ENCODE data around the gene SLC24A4.

SLC24A4 gene

DNA sequence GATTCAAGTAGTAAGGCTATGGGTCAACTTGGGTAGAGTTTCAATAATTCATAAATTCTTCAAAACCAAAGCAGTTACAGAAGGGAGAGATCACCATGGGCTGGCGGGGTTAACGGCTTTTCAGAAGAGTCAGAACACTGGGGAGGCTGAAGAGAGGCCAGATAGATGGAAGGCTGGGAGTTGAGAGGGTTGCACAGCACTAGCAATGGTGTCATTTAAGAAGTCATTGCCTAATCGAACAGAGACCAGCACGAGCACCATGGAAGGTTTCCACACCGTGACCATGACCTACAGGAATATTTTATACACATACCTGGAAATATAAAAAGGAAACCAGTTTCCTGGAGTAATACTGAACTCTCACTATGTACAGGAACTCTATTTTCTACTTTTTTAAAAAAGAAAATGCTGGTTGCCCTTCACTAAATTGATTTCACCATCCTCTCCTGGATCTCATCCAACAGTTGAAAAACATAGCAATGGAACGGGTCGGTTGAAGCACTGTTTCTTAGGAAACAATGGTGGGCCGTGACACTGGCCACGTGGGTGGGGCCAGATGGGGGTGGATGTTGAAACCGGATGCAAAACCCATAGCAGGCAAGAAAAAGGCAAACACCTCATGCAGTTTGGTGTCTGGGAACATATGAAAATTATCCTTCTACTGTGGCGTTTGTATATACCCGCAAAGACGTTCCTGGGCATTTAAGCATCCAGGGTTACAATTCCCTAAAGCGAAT, 152.7 kb downstream of the SLC24A4 start:
- DNase-seq (ENCODE audit: low read depth) = no peak

DNA sequence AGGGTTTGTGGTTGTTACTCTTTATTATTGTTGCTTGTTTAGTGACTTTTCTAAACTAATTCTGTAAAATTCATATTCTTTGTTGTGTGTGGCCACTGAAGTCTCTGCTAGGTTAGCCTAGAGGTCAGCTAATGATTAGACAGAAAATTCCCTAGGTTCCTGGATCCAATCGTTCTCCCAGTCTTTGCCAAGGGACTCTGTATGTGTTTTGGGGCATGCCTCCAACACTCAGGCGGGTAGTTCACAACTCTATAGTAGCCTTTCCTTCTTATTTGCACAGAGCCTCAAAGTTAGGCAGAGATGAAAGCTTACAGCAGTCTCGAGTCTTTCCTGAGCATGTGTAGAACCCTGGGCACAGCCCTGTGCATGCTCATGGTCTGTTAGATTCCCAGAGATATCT, 157.9 kb downstream of the SLC24A4 start:
- DNase-seq (ENCODE audit: low read depth) = no peak

DNA sequence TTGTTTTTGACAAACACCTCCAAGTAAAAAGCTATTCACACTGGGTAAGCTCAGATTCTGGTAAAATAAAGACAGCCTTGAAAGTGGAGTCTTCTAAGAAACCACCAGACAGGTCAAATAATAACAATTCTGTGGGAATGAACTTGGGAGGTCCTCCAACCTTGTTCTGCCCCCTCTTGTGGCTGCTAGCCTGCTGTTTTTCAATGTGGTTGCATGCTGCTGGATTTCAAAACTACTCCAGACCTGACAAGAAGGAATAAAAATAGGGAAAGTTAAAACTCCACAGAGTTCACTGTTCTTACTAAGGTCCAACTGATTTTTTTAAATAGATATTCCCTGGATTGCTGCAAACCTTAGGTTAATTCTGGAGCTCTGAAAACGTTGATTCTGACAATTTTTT, 158.4 kb downstream of the SLC24A4 start:
- no peak for DNase-seq (ENCODE audit: low read depth)

DNA sequence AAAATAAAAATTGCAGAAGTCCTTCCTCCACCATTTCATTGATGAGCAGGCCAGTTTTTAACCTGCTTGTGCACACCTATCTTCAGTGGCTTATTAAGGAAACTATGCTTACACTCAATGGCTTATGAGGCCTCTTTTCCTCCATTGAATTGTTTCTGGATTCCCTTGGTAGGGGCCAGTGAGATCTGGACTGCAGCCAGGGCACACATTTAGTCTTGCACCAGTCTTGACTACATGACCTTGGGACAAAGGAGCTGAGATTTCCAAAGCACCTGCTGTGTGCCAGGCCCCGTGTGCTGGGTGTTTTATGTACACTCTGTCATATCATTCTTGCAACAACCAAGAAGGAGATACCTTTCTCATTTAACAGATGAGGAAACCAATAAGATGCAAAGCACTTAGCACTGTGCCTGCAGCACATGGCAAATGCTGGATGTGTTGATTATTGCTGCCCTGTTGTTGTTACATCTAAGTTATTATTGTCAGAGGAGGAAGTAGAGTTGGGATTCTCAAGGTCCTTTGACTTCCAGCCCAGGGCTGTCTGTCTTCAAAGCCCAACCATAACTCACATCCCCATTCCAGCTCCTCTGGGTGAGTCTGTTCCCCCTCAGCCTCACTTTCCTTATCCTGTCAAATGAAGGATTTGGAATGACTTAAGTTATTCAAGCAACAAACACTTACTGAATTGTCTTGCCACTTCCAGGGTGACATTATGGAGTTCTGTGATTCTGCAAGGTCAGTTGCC, 159.0 kb downstream of the SLC24A4 start:
- no peak for DNase-seq (ENCODE audit: low read depth)

DNA sequence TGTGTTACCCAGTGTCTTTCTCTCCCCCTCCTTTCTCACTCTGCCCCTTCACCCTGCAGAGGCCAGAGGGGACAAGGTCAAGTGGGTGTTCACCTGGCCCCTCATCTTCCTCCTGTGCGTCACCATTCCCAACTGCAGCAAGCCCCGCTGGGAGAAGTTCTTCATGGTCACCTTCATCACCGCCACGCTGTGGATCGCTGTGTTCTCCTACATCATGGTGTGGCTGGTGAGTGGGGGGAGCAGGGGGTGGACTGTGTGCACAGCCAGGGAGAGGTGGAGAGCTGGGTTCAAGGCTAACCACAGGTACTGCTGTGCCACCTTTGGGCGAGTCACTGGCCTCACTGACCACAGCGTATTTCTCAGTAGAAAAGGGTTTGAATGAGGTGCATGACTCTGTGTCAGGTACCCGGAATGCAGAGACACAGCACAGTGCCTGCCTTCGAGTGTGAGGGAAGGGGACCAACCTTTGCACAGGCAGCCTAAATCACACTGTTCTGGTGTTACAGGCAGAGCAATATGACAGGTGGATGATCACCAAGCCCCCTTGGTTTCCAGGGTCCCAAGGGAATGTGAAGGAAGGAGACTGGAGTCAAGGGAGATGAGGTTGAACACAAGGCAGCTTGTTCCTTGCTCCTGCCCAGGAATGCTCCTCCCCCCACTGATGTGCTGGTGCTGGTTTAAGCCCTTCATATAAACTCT, 159.8 kb downstream of the SLC24A4 start:
- no peak for DNase-seq (ENCODE audit: low read depth)

DNA sequence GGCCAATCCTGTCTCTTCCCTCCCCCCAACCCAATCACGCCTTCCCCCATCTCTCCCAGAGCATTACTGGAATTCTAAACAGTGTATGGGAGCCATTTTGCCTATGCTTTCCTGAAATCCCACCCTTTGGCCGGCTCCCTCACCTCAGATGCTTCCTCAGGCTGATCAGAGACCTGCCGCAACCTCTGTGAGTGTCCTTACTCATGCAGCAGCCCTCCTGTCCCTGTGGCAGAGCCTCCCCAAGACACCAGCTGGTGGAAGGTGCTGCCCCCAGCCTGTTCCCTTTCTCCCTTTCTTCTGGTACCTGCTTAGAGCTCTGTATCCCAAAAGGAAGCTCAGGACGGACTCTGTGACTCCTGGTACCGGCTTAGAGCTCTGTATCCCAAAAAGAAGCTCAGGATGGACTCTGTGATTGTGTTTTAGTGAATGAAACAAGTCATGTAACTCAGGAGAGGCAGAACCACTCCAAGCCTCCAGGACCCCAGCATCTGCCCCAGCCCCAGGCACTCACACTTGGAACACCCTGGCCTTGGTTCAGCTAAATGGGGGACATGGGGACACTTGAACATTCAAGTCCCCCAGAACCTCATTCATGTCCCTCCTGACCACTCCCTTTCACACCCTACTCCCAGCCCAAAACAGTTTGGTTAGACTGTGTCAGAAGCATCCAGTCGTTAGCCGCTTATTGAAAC, 161.3 kb downstream of the SLC24A4 start:
- DNase-seq (ENCODE audit: low read depth) = no peak

DNA sequence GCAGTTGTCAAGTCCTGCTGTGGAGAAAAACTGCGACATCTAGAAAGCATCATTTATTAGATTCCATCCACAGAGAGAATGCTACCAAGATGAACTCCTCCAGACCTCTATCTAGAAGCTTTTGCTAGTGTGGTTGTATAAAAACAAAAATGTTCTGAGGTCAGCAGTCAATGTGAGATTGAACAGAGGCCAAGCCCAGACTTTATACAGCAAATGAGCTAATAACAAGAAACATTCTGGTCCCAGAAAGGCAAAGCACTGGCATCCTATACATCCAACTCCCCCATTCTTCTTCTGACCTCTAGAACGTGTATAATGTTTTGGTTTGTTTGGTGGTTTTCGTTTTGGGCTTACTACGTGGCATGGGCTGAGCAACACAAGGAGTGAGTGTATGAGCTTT, 163.9 kb downstream of the SLC24A4 start:
- DNase-seq (ENCODE audit: low read depth) = no peak

DNA sequence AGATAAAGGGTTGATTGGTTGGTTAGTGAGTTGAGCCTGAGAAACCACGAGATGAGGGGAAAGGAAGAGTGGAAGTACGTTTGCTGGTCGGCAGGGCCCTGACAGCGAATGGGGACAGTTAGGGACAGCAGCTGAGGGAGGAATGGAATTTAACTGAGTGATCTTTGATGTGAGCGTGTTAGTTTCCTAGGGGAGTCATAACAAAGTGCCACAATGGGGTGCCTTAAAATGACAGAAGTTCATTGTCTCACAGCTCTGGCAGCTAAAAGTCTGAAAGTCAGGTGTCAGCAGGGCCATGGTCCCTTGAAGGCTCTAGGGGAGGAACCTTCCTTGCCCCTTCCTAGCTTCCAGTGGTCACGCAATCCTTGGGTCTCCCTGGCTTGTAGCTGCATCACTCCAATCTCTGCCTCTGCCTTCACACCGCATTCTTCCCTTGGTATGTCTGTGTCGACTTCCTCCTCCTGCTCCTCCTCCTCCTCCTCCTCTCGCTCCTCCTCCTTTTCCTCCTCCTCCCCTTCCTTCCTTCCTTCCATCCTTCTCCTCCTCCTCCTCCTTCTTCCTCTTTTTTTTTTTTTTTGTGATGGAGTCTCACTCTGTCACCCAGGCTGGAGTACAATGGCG, 164.7 kb downstream of the SLC24A4 start:
- DNase-seq (ENCODE audit: low read depth) = no peak

DNA sequence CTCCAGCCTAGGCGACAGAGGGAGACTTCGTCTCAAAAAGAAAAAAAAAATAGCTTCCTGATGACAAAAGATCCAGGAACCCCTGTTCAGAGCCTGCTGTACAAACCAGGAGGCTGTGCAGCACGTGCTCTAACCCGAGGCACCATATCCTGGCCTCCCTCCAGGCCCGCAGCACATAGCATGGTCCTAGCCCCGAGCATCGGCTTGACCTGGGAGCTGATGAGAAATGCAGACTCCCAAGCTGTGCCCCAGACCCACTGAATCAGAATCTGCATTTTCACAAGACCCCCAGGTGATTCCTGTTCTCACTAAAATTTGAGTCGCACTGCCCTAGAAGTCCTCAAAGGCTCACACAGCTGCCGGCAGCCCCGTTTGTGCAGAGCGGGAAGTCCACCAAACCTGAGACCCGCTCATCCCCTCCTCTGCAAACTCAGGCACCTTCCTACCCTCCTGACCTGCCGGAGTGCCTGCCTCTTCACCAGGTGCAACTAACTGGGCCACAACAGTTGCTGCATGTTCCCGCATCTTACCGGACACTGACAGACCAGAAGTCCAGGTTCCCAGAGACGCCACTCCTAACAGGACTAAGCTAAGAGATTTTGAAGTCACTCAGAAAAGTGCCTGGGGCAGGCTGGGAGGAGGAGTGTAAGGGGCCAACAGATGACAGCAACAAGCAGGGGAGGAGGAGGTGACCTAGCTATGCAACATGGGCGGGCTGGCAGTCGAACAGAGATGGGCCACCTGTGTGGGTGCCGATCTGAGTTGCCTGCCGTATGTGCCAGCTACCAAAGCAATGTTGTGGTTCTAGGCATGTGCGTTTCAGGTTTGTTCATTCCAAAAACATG, 166.7 kb downstream of the SLC24A4 start:
- no peak for DNase-seq (ENCODE audit: low read depth)

DNA sequence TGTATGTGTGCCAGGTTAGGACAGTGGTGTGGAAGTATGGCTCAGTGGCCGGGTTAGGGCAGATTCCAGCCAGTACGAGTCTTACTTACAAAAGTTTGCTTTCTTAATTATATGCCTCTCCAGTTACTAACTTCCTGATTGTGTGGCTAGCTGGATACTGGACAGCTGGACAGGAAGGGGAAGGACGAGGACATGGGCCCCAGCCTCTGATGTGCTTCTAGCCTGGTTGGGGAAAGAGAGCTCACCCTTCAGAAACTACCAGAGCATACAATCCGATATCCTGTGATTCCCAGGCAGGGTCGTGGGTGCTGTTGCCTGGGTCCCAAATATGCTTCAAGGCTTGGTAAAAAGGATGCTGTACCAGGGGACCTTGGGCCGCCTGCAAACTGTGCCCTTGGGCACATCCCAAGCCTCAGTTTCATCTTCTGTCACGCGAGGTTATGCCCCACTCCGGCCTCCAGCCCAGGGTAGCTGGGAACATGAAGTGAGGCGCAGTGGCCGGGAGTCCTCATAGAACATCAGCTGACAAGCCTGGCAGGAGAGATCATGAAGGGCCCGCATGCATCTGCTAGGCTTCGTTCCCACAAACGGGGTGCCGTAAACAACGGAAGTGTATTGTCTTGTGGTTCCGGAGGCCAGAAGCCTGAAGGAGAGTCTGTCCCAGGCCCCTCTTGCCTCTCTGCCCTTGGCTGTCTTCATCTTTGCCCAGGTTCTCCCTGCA, 167.4 kb downstream of the SLC24A4 start:
- no peak for DNase-seq (ENCODE audit: low read depth)

DNA sequence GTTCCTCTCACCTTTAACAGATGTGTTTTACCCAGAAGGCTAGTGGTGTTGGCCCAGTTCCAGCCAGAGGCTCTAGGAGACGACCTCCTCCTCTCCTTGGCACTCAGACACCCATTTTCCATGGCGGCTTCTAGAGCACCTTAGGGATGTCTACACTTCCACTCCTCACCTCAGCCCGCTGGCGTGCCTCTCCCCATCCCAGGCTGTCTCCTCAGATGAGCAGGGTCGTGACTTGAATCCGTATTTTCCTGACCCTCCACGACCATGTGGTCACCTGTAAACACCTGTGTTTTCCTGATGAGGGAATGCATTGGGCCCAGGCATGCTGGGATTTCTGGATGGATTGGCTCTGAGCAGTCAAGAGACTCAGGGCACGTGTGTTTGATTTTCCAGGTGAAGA, 168.8 kb downstream of the SLC24A4 start:
- no peak for DNase-seq (ENCODE audit: low read depth)

DNA sequence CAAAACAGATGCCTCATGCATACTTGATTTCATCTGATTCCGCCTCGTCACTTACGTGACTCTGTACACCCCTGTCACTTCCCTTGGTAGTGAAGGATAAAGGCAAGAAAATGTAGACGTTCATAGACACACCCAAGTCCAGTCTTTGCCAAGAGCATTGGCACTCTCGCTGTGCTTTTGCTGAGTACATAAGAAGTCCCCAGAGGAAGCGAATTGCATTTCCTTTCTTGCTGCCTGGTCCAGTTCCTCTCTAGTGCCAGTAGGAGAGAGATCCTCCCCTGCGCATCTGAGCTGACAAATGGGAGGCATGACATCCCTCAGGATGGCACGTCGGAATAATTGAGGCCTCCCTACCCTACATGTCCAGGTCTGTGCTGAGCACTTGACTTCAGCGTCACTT, 169.3 kb downstream of the SLC24A4 start:
- no peak for DNase-seq (ENCODE audit: low read depth)

DNA sequence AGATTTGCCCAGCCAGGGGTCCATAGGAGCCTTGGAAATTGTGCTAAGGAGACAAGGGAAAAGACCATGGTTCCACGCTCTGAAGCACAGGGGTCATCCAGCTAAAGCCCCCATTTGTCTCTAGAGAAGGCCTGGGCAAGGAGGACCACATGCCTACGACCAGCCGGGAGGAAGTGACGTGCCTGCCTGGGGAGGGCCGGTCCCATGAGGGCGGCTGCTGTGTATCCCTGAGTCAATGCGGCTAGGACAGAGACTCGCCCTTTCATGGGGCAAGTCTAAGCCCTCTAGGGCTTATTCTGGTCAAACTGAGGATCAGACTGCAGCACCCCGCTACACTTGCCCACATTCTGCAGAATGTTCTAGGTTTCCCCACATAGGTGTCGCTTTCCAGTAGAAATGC, 170.1 kb downstream of the SLC24A4 start:
- no peak for DNase-seq (ENCODE audit: low read depth)

DNA sequence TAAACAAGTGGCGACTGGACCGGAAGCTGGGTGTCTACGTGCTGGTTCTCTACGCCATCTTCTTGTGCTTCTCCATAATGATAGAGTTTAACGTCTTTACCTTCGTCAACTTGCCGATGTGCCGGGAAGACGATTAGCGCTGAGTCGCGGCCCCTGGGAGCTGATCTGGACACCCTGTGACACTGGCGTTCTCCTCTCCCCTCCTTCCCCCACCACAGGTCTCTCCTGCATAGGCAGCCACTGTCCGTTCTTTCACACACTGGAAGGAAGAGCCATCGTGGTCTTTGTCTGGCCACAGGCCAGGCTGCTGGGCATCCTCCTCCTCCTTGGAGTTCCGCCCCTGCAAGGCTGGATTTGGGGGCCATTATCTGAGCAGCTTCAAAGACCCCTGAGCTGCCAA, 170.5 kb downstream of the SLC24A4 start:
- no peak for DNase-seq (ENCODE audit: low read depth)

DNA sequence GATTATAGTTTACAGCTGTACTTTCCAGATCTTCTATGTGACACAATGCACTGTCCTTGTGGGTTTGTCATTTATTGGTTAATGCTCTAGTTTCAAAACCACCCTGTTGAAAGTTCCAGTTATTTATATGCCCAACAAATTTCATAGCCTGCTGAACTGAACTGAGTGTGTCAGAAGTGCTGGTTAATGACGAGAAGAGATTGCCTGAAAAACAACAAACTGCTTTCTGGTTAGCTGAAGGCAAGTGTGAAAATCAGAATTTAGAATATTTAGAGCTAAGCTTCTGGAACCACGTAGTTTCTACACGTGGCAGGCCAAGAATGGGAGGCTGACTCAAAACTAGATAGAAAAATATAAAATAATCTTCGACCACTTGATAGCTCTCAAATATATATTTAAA, 171.5 kb downstream of the SLC24A4 start:
- DNase-seq (ENCODE audit: low read depth) = no peak

DNA sequence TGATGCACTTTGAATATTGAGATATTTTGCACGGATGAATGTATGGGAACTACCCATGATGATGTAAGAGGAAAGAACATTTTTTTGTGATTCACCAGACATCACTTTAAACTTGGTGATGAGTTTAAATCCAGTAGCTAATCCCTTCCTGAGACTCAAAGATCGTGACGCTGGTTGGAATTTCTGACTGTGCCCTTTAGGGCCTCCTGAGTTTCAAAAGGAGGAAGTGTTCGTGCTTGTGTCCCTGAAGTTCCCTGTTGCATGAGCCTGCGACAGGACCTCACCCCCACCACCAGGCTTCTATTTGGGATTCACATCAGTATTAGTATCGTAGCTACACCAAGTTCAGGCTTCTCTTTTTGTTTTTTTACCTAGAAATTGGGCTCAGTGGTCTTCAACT, 172.1 kb downstream of the SLC24A4 start:
- no peak for DNase-seq (ENCODE audit: low read depth)

DNA sequence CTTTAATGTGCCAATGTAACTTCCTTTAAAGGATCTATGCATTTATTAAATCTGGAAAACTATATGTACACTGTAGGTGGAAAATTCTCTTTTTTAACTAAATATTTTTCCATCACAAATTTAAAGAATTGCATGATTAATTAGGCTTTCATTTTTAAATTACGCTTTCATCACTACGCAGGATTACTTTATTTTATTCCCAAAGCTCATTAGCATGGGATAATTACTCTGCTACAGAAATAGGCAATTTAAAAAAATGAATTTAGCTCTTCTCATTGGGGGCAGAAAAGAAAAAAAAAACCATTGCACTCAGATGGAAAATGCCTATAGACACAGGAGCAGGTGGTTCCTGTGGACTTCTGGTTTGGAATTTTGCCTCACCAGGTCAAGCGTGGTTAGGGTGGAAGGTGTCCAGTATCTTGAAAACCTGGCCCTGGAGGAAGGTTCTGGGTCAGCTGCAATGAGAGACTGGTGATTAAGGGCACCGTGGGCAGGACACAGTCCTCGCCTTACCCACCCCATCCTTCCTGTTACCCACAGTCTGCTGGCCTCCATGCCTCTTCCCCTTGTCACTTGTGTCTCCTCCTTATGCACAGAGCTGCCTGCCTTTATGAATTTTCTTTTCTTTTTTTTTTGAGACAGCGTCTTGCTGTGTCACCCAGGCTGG, 173.4 kb downstream of the SLC24A4 start:
- no peak for DNase-seq (ENCODE audit: low read depth)

DNA sequence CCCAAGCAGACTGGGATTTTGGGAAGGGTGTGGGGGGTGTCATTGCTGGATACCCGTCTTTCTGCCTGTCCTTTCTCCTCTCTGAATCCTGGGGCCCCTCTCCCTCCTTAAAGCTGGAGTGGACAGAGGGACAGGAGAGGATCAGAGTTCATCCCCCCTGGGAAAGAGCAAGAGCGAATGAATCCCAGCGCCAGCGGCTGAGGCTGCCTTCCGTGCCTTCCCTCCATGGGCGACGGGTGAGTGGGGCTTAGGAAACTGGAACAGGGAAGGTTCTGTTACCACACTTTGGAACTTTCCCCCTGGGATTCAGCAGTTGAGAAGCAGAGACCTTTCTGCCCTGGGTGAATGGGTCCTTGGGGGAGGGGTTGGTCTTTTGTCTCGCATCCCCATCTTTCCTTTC, 174.4 kb downstream of the SLC24A4 start:
- DNase-seq (ENCODE audit: low read depth) = no peak

DNA sequence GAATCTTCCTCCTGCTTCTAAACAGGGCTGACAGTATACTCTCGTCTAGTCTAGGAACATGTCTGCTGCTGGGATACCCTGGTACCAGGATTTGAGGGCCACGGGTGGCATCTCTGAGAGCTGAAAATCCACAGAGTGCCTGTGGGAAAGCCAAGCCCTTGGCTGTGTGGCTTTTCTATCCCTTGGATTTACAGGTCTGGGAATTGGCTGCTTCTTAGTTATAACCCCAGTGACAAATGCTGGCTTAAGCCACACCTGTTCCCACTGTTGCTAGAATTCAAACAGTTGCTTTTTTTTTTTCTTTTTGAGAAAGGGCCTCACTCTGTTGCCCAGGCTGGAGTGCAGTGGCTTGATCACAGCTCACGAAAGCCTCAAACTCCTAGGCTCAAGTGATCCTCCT, 176.3 kb downstream of the SLC24A4 start:
- DNase-seq (ENCODE audit: low read depth) = no peak

DNA sequence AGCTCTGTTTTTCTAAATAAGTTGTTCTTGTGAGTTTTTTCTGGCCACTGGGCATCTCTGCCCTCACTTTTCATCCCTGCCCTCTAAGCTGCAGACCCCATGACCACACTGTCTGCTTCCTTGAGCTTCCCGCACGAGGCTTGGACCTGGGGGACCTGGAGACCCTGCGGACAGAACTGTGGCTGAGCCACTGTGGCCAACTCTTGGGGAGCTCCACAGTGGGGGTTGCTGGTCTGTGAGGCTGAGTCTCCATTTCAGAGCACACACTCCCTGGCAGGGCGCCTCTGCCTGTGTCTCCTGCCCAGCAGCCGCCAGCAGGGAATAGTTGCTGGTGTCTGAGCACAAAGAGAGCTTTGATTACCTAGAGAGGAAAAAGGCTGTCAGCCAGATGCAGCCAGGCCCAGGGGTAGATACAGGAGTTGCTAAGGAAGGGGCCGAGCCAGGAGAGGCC, 177.6 kb downstream of the SLC24A4 start:
- DNase-seq (ENCODE audit: low read depth) = no peak

All from non-pigmented ciliary epithelial cell (primary cell).